GM10847 (cell line): ENCODE data around the gene EDDM13.
A peak's percentile ranks its signal among the peaks of the same experiment; 100 is the strongest.

Source experiments
- POLR2A ChIP-seq: IDR thresholded peaks from 2 replicates; pipeline ENCODE4 v1.6.1; 2011; ENCODE audit not compliant: insufficient read length; ENCODE audit errors: extremely low read depth

Gene EDDM13

DNA sequence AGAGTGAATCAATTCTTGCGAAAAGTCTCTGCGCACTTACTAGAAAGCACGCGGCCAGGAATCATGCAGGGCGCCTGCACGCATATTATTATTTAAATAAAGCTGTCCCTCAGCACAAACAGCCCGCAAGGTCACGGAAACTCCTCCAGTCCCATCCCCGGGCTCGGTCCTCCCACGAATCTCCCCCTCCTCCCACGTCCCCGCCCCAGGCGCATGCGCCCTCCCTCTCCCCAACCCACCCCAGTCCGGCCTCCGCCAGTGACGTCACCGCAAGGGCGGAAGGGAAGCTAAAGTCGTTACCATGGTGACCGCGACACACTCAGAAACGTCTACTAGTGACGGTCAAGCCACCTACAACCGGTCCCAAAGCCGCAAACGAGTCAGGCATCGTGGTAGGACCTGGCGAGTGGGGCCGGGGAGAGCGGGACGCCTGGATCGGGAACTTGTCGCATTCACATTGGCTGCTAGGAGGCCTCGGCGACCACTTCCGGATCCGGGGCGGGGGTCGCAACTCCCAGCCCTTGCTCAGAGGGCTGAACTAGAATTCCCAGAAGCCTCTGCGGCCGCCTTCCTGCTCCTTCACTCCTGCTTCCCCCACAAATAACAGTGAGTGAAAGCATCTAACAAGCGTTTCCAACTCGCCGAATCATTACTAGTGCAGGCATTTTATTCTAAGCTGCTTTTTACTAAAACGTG lies 42.0 kb downstream of the EDDM13 start, which contains the start of gene ZSCAN5A:
ZSCAN5A (minus strand) TSS at position 459 of the 696 bp plus-strand sequence. CDS start 89,793 bp downstream, outside the sequence.
- TF ChIP-seq POLR2A = peak; percentile 61

DNA sequence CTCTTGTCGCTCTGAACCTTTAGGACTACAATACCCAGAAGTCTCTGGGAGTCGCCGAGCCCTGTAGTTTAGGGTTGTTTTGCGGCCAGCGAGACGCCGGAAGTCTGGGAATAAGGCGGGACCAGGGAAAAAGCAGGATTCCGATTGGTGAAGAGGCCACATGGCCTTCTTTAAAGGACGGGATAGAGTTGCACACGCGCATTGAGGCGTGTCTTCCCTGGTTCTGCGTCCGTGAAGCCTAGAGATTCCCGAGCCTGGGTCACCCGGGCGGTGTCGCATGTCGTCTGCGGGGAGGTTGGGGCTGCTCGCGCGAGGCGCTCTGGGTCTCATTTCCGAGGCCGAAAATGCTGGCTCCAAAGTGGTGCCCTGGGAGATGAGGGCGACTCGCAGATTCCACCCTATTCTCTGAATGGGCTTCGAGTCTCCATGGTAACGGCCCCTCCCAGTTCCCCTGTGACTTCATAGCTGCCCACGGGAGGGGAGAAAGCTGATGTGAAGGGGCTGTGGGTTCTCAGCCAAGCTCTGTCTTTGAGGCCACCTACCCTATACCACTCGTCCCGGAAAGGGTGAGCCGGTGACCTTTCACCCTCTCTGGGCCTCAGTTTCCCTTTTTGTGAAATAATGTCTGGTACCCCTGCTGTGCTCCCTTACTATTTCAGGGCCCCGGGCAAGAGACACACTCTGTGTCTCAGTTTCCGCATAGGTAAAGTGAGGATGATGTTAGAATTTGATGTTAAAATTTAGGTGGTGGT lies 42.7 kb downstream of the EDDM13 start:
- TF ChIP-seq POLR2A = peak; percentile 19

DNA sequence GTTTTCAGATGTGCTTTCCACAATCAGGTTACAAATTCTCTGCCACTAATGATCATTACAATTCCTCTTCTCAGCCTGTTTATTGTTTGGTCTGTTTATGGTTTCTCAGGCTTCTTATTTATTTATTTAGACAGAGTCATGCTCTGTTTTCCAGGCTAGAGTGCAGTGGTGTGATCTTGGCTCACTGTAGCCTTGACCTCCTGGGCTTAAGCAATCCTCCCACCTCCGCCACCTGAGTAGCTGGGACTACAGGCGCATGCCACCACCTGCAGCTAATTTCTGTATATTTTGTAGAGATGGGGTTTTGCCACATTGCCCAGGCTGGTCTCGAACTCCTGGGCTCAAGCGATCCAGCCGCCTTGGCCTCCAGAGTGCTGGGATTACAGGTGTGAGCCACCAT lies 44.2 kb downstream of the EDDM13 start:
- no peak for TF ChIP-seq POLR2A

DNA sequence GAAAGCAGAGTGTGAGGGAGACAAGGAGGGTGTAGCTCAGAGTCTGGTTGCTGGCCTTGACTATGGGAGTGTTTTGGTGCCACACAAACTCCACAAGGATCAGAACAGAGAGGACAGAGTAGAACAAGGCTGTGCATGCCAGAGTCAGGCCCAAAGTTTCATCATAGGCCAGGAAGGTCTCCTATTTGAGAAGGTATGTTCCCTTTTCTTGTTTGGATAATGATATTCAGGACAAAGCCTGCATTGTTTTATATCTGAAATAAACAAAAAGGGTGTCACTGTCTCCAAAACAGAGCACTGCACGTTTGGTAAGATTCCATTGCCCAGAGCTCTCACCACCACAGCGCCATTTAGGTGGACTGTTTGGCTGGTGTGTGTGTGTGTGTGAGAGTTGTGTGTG lies 45.2 kb downstream of the EDDM13 start:
- TF ChIP-seq POLR2A = no peak

DNA sequence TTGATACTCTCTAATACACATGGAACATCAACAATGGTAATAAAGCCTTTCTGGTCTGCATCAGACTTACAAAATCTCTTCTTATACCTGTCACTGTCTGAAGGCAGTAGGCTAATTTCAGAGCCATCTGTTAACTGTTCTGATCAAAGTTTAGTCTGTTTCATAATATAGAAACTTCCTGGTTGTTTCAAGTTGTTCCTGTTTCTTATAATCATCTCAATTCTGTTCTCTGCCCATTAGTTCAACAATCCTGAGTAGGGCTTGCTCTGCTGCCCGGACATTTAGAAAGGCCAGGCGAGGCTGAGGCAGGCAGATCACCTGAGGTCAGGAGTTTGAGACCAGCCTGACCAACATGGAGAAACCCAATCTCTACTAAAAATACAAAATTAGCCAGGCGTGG lies 47.4 kb downstream of the EDDM13 start:
- no peak for TF ChIP-seq POLR2A

DNA sequence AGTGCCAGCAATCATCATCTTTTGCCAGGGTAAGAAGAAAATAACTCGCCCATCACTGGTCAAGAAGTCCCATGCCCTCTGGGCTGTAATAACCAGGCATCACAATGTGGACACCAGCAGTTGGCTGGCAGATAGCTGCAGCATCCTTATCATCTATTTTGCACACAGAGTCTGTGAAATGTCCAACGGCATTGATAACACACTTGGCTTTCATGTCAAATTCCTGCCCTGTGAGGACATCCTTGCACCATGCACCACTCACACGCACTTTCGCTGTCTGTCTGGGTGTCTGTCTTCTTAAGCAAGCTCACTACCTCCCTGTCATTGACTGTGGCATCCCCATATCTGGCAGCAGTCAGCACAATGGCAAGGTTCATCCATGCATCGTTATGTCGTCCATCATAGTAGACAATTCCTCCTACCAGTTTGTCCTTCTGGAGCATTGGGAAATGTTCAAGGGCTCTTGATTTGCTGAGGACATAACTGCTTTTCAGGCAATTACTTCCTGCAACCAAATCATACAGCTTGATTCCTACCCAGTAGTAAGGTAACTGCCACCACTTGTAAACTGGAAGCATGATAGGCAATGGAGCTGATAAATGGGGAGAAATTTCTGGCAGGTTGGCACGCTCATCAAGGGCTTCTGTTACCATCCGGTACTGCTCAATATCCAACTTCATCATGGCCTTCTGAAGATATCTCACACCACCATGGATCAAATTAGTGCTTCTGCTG lies 48.9 kb downstream of the EDDM13 start:
- no peak for TF ChIP-seq POLR2A

DNA sequence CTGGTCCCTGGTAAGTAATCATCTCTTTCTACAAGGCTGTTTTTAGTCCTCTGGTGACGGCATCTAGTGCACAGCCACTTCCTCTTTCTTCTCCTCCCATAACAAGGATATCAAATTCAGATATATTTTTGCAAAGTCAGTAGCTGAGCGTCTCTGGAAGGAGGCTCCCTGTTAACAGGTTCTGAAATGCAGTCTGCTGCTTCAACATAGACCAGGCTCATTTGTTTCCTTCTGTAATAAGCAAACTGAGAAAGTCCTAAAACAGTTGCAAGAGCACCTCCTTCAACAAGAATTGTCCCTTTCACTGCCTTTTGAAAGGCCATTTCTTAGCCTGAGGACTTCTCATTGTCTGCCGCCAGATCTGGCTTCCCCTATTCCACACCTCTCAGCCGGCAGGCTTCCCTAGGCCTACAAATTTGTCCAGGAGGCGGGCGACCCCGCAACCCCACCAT lies 49.5 kb downstream of the EDDM13 start:
- TF ChIP-seq POLR2A = no peak

DNA sequence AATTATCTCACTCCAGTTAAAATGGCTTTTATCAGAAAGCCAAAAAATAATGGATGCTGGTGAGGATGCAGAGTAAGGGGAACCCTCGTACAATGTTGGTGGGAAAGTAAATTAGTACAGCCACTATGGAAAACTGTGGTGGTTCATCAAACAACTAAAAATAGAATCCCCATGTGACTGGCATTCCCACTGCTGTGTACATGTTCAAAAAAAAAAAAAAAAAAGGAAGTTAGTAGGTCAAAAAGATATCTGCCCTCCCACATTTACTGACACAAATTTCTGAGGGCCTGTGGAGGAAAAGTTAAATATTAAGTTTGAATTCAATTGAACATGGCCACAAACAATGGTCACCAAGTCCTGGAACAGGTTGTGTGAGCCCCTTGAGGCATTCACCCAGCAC lies 51.9 kb downstream of the EDDM13 start:
- no peak for TF ChIP-seq POLR2A

DNA sequence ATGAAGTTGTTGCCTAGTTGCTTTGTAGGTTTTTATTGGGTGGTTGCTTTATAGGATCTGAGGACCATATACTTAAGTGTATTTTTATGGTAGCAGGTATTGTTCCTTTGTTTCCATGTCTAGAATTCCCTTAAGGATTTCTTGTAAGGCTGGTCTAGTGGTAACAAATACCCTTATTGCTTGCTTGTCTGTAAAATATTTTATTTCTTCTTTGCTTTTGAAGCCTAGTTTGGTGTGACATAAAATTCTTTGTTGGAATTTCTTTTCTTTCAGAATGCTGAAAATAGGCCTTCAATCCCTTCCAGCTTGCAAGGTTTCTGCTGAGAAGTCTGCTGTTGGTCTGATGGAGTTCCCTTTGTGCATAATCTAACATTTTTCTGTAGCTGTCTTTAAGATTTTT lies 60.1 kb downstream of the EDDM13 start:
- TF ChIP-seq POLR2A = no peak

DNA sequence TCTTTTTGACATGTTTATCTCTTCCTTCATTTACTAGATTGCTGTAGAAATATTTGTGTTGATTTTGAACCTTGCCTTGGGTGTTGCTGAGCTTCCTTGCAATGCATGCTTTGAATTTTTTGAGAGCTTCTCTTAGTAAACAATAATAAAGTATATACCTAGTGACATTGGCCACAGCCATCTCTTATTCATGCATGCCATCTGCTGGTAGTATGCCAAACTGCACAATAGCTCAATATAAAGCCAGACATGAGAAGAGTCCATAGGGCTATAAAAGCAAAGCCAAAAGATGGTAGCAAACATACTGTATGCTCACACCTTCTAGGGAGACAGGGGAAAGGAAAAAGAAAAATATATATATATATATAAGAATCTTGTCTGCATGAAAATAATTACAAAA lies 61.0 kb downstream of the EDDM13 start:
- TF ChIP-seq POLR2A = no peak

DNA sequence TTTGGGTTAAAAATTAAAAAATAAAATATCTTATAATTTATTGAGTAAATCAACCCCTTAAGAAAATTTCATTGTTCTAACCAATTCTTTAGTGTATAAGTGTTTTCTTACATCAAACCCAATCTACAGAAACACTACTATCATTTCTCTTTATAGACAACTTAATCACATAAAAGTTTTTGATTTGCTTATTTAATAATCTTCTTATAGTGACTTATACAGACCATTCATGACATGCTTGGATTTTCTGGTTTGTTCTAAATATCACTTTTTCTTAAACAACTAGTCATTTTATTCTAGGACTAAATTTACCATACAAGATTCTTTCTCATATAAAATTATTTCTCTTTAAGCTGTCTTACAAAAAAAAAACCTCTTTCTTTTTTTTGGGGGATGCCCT lies 69.4 kb downstream of the EDDM13 start:
- TF ChIP-seq POLR2A = no peak

DNA sequence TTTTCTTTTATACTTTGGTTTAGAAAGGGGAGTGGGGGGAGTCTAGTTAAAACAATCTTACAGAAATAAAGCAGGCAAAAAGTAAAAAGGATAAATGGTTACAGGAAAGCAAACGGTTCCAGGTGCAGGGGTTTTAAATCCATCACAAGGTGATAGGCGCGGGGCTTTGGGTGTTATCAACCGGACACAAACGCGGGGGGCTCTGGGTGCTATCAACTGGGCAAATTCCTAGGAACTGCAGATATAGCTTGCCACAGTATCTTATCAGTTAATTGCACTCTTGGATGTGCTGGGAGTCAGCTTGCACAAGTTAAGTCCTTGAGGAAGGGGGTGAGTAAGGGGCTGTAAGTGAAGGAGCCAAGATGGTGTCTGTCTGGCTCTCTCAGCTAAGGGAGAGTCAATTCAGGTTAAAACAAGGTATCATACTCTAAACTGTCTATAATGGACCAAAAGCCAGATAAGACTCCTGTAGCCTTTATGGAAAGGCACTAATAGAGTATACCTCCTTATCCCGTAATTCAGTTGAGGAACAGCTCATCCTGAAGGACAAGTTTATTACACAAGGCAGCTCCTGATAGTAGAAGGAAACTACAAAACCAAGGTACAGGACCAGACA lies 74.7 kb downstream of the EDDM13 start:
- no peak for TF ChIP-seq POLR2A

DNA sequence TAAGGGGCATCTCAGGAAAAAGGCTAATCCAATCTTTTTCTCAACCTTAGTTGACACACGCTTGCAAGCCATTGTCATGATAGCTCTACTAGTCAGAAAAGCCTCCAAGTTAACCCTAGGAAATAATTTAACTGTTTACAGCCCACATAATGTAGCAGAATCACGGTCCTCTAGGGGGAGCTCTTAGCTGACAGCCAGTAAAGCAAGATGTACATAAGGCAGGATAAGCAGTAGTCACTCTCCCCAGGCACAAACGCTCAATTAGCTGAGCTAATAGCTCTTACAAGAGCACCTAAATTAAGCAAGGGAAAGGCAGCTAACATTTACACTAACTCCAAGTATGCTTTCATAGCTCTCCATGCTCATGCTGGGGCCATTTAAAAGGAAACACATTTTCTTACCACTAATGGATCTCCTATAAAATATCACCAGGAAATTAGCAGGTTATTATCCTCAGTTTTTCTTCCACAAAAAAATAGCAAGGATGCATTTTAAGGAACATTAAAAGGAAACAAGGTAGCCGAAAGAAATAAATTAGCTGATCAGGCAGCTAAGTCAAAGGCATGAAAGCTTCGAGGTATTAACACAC lies 75.8 kb downstream of the EDDM13 start:
- no peak for TF ChIP-seq POLR2A

DNA sequence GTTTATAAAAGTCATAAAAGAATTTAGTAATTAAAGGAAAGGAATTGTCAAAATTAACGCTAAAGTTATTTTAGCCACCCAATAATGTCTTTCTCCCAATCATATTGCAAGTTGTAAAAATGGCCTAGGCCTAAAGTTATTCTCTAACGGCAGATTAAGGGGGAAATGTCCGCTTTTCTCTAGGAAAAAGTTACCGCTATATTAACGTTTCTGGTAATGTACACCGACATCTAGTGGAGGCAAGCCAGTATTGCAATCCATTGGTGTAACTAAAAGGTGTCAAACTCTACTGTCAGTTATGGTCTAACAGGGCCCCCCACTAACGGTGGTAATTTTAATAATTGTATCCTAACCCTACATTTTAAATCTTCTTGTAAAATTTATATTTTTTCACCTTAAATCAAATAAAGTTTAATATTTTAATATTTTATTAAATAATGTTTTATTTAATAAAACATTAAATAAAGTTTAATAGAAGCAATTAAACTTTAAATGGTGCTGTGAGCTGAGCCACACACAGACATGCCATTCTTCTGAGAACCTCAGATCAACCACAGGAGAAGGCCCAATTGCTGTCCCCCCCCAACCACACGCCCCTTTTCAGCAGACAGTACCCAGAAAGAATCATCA lies 78.0 kb downstream of the EDDM13 start:
- no peak for TF ChIP-seq POLR2A

DNA sequence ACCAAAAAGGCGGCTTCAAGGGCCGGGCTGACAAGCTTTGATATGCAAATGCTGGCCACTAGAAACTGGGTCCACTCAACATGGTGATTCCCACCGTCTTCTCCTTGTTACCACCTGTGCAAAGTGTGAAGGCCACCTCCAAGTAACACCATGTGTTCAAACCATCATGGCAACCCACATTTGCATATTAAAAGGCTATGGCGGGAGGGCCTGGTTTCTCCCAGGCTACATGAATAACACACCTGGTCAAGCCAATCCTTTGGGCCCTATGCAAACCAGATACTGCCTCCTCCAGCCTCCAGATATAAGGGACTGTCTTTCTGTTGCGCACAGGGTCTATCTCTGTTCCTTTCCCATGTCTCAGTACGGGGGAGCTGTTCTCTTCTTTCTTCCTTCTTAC lies 78.7 kb downstream of the EDDM13 start:
- TF ChIP-seq POLR2A = no peak

DNA sequence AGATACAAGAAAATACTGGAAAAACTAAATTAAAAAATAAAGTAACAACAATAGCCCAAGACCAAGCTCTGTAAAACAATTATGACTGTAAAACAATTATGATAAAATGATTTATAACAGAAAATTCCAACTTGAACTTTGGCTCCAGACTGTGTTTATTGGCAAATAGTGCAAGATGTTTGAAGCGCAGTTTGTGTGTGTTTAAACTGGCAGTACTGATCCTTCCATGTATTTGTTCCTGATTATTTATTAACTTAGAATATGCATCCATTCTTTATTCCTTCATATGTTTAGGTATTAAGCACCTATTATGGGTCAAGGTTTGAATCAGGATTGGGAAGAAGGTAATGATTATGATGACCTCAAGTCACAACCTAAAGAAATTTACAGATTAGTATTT lies 83.0 kb downstream of the EDDM13 start:
- TF ChIP-seq POLR2A = no peak
